CD4-positive, alpha-beta T cell treated with Interleukin-4 for 4 hours (primary cell): ENCODE results near the gene RAVER2.

Experiments
- DNase-seq: peaks from one replicate; pipeline ENCODE4 v3.0.0-alpha.2; 2020

The RAVER2 gene

DNA sequence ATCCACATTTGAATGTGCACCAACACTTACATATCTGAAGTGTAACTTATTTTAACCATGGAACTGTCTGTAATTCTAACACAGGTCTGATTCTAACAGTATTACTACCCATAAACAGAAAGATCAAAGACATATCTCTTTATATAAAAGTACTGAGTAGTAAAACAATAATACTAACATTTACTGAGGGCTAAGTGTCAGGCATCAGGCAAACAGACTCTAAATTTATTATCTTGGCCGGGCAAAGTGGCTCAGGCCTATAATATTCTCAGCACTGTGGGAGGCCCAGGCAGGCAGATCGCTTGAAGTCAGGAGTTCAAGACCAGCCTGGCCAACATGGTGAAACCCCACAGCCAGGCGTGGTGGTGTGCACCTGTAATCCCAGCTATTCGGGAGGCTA is 135.6 kb downstream of the RAVER2 start:
- DNase-seq = no peak

DNA sequence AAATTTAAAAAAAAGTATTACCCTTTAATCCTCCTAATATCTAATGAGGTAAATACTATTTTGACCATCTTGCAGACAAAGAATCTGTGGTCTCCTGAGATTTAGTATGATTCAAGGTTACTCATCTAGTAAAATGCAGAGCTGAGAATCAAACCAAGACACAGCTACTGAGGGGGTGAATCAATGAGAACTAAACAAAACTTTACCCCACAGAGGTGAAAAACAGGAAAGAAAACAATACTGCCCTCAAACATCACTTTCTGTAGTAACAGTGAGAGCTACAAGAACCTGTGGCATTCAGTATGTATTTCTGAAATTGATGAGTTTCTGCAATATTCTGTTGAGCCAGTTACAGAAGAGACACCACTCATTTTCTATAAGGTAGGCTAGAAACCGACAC is 136.4 kb downstream of the RAVER2 start:
- peak; percentile 27 for DNase-seq
